ENCODE data around the gene SMPD4. TPM values are rescaled to one million over a fixed set of nuclear protein-coding genes. Genes with fewer than 3 reads are reported as not detected.
A peak's percentile ranks its signal among the peaks of the same experiment; 100 is the strongest.

The SMPD4 gene
- total and polyA plus RNA-seq, 9 of the 15 experiments (the other 6 are each of a cell fraction or from before 2014, with no cell fraction given): 7.5 to 123 (median 35.7) TPM

- peak; percentile 47; the same call in 1 of the 2 replicates for TF ChIP-seq NKRF (IDR thresholded peaks at IDR 0.05; ENCODE audit: borderline replicate concordance)
- peak; percentile 30 to 48 (median 43); a peak in 3 of 6 replicates for TF ChIP-seq CTCF (IDR thresholded peaks at IDR 0.05 in 2 of 3, conservative IDR thresholded peaks at IDR 0.05 in 1 of 3; ENCODE audit: insufficient read depth in 2 of 3, low read depth in 1 of 3, low read length in 3 of 3)
- peak; percentile 48; the same call in 1 of the 2 replicates for TF ChIP-seq GATAD2A (IDR thresholded peaks at IDR 0.05)
- peak; percentile 70; the same call in 1 of the 2 replicates for TF ChIP-seq ELF4 (CRISPR knock-in tag; IDR thresholded peaks at IDR 0.05)
- TF ChIP-seq, protein P1, sequence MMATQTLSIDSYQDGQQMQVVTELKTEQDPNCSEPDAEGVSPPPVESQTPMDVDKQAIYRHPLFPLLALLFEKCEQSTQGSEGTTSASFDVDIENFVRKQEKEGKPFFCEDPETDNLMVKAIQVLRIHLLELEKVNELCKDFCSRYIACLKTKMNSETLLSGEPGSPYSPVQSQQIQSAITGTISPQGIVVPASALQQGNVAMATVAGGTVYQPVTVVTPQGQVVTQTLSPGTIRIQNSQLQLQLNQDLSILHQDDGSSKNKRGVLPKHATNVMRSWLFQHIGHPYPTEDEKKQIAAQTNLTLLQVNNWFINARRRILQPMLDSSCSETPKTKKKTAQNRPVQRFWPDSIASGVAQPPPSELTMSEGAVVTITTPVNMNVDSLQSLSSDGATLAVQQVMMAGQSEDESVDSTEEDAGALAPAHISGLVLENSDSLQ (IDR thresholded peaks at IDR 0.05): peak; percentile 30
- peak; percentile 47; the same call in 1 of the 2 replicates for TF ChIP-seq SMARCE1 (IDR thresholded peaks at IDR 0.05)
- TF ChIP-seq PHF20 (IDR thresholded peaks at IDR 0.05; ENCODE audit: partially characterized antibody): peak; percentile 45
- TF ChIP-seq, protein P2, sequence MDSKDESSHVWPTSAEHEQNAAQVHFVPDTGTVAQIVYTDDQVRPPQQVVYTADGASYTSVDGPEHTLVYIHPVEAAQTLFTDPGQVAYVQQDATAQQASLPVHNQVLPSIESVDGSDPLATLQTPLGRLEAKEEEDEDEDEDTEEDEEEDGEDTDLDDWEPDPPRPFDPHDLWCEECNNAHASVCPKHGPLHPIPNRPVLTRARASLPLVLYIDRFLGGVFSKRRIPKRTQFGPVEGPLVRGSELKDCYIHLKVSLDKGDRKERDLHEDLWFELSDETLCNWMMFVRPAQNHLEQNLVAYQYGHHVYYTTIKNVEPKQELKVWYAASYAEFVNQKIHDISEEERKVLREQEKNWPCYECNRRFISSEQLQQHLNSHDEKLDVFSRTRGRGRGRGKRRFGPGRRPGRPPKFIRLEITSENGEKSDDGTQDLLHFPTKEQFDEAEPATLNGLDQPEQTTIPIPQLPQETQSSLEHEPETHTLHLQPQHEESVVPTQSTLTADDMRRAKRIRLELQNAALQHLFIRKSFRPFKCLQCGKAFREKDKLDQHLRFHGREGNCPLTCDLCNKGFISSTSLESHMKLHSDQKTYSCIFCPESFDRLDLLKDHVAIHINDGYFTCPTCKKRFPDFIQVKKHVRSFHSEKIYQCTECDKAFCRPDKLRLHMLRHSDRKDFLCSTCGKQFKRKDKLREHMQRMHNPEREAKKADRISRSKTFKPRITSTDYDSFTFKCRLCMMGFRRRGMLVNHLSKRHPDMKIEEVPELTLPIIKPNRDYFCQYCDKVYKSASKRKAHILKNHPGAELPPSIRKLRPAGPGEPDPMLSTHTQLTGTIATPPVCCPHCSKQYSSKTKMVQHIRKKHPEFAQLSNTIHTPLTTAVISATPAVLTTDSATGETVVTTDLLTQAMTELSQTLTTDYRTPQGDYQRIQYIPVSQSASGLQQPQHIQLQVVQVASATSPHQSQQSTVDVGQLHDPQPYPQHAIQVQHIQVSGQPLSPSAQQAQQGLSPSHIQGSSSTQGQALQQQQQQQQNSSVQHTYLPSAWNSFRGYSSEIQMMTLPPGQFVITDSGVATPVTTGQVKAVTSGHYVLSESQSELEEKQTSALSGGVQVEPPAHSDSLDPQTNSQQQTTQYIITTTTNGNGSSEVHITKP (IDR thresholded peaks at IDR 0.05; ENCODE audit: partially characterized antibody): peak; percentile 88
- peak; percentile 19 for TF ChIP-seq POLR2B (IDR thresholded peaks at IDR 0.05; ENCODE audit: low read depth, partially characterized antibody)
- TF ChIP-seq GABPA (tag; conservative IDR thresholded peaks at IDR 0.05; ENCODE audit: low read depth): 0 out of 2 replicates have a peak, but pooled peaks have one; percentile 21
- peak; percentile 69 for TF ChIP-seq ELF1 (tag; IDR thresholded peaks at IDR 0.05)
- TF ChIP-seq ARID1B (IDR thresholded peaks at IDR 0.05): 0 out of 2 replicates have a peak, but pooled peaks have one; percentile 41
- TF ChIP-seq HDAC1 (IDR thresholded peaks at IDR 0.05): peak in 1 of 2 experiments; percentile 87; a peak in 2 of 4 replicates
- peak; percentile 64 for TF ChIP-seq ETV1 (tag; conservative IDR thresholded peaks at IDR 0.05; ENCODE audit: low read depth)
- TF ChIP-seq ZKSCAN1 (IDR thresholded peaks at IDR 0.05; ENCODE audit: low read depth, low read length): 0 out of 2 replicates have a peak, but pooled peaks have one; percentile 14
- TF ChIP-seq POLR2G (IDR thresholded peaks at IDR 0.05; ENCODE audit: low read depth, low read length): peak; percentile 48; the same call in 1 of the 2 replicates
- TF ChIP-seq RCOR1 (IDR thresholded peaks at IDR 0.05; ENCODE audit: borderline replicate concordance in 1 of 2, low read depth in 2 of 2, low read length in 2 of 2): peak in 1 of 2 experiments; percentile 30; a peak in 1 of 4 replicates
- peak; percentile 51 for TF ChIP-seq SMARCA4 (IDR thresholded peaks at IDR 0.05)
These were observed 20.3 kb downstream of the SMPD4 start (continued) for GRCh38 chr2:130160838-130161705.
